Thyroid gland (tissue), 4 donors: ENCODE measurements around the gene SLC44A1. TPM values are rescaled to one million over a fixed set of nuclear protein-coding genes. Genes with fewer than 3 reads are reported as not detected.

ENCODE experiments used
- DNase-seq, 2 donors: peaks; one replicate each; pipeline ENCODE4 v3.0.0-alpha.2; 2019
- H3K27ac ChIP-seq, 3 donors: fragments of 200-600 bp; sonication (generic); 1 replicate in 2 of 3; 2 replicates in 1 of 3; pipeline ENCODE4 v1.5.1; 2016 to 2019; ENCODE audit warnings: mild to moderate bottlenecking in 1 of 3, moderate library complexity in 1 of 3
- H3K27me3 ChIP-seq: fragments of 200-600 bp; sonication (generic); one replicate; pipeline ENCODE4 v1.5.1; 2019
- H3K36me3 ChIP-seq, 2 donors: fragments of 200-600 bp; sonication (generic); one replicate each; pipeline ENCODE4 v1.5.1; 2016 to 2019
- H3K4me1 ChIP-seq, 2 donors: fragments of 200-600 bp; sonication (generic); one replicate each; pipeline ENCODE4 v1.5.1; 2017 to 2019
- H3K4me3 ChIP-seq, 3 donors: fragments of 200-600 bp; sonication (generic); replicated peaks in 1 of 3; 1 replicate in 2 of 3; 2 replicates in 1 of 3; pipeline ENCODE4 v1.5.1; 2016; ENCODE audit warnings: mild to moderate bottlenecking in 1 of 3
- H3K9me3 ChIP-seq: fragments of 200-600 bp; sonication (generic); one replicate; pipeline ENCODE4 v1.5.1; 2017
- POLR2A ChIP-seq, 2 donors: fragments of 450-650 bp; IDR thresholded peaks; one replicate each; pipeline ENCODE4 v1.6.1; 2017; ENCODE audit warnings: antibody characterized with exemption in 2 of 2, mild to moderate bottlenecking in 2 of 2, moderate library complexity in 1 of 2
- WGBS, 2 donors: methylation state at CpG; one replicate each; pipeline ENCODE4 v1.1.5; 2017; 5-methylcytosine and 5-hydroxymethylcytosine counted together
- intact Hi-C: fragments of 100-400 bp; cut with DNase I; formaldehyde crosslinking; loops from one replicate; pipeline ENCODE4 v1.15.1; 2023
- total RNA-seq, 4 donors: library from RNA; depleted of rRNA; stranded (reverse); fragments of >200 nt; gene quantifications; one replicate each; pipeline ENCODE4 v1.2.3, GENCODE V29; 2016
- TF ChIP-seq, protein P1 (sequence below), 6 experiments: fragments of 200-600 bp in 3 of 6; fragments of 450-650 bp in 3 of 6; sonication (generic) in 3 of 6; IDR thresholded peaks; one replicate each; pipeline ENCODE4 v1.5.1; 2016 to 2019; ENCODE audit warnings: antibody characterized with exemption in 6 of 6, mild to moderate bottlenecking in 2 of 6, inconsistent platforms in 1 of 6, moderate library complexity in 1 of 6

SLC44A1 gene
- total RNA-seq, 4 donors from 2014 or later = 102 to 144 (median 132) TPM

DNA sequence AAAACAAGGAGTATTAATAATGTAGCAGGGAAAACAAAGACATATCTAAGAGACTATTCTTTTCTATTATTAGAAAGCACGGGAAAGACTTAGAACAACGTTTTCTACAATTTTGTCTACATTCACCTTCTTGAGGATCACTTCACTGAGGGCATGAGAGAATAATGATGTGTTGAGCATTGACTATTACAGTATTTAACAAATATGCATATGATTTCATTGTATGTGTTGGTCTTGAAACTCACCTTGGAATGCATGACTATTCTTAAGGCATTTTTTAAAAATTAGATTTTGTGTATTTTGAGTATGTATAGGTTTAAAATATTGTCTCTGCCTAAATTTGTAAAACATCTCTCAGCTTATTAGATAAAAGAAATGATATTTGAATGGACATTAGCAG, 204.6 kb downstream of the SLC44A1 start:
- Histone ChIP-seq H3K36me3 (no peaks in the 10 kb centered on the region), H3K27me3 (no peaks in the 10 kb centered on the region), H3K27ac (no peak overlapping the region), H3K4me3 (no peak overlapping the region), H3K4me1 (peaks cover 4 to 6% of the 10 kb centered on the region in 2 donors), H3K9me3 (no peaks in the 10 kb centered on the region)
- no peak for DNase-seq
- intact Hi-C loops = no loop called here
- TF ChIP-seq POLR2A (IDR thresholded peaks at IDR 0.05) = no peak
- TF ChIP-seq, protein P1, sequence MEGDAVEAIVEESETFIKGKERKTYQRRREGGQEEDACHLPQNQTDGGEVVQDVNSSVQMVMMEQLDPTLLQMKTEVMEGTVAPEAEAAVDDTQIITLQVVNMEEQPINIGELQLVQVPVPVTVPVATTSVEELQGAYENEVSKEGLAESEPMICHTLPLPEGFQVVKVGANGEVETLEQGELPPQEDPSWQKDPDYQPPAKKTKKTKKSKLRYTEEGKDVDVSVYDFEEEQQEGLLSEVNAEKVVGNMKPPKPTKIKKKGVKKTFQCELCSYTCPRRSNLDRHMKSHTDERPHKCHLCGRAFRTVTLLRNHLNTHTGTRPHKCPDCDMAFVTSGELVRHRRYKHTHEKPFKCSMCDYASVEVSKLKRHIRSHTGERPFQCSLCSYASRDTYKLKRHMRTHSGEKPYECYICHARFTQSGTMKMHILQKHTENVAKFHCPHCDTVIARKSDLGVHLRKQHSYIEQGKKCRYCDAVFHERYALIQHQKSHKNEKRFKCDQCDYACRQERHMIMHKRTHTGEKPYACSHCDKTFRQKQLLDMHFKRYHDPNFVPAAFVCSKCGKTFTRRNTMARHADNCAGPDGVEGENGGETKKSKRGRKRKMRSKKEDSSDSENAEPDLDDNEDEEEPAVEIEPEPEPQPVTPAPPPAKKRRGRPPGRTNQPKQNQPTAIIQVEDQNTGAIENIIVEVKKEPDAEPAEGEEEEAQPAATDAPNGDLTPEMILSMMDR (IDR thresholded peaks at IDR 0.05) = no peak
- 44 to 52% methylated on average over 2 of the region's 2 CpGs for WGBS, 2 donors

DNA sequence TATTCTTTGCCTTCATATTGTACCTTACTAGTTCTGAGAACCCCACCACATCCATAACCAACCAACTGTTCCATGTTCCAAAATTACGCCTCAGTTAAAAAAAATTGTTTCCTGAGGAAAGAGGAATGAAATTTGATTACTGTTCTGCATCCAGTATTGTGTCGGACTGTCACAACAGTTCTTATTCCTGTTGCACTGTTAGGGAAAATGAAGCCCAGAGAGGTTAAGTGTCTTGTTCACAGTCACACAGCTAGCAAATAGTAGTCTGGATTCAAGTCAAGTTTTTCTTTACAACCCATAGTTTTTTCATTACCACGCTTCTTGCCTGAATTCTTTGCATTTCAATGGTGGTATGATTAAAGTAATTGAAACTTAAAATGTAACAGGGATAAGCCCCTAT, 207.7 kb downstream of the SLC44A1 start:
- intact Hi-C loops = no loop called here
- DNase-seq = no peak
- TF ChIP-seq POLR2A (IDR thresholded peaks at IDR 0.05) = no peak
- TF ChIP-seq, protein P1 (IDR thresholded peaks at IDR 0.05) = no peak
- no peaks in the 10 kb centered on the region for H3K27me3 ChIP-seq
- 88 to 93% methylated on average over 3 of the region's 3 CpGs for WGBS, 2 donors
- H3K36me3 ChIP-seq = no peaks in the 10 kb centered on the region
- H3K27ac ChIP-seq = no peak overlapping the region
- H3K4me3 ChIP-seq = no peak overlapping the region
- no peaks in the 10 kb centered on the region for H3K9me3 ChIP-seq
- H3K4me1 ChIP-seq = peaks cover 4 to 6% of the 10 kb centered on the region in 2 donors

GRCh38 chr9:105455836-105456475, 211.5 kb downstream of the SLC44A1 start:
- intact Hi-C loops = no loop called here
- WGBS, 2 donors = 66 to 80% methylated on average over 2 of the region's 2 CpGs
- TF ChIP-seq, protein P1 (IDR thresholded peaks at IDR 0.05) = no peak
- TF ChIP-seq POLR2A (IDR thresholded peaks at IDR 0.05) = no peak
- Histone ChIP-seq H3K27me3 (no peaks in the 10 kb centered on the region), H3K9me3 (no peaks in the 10 kb centered on the region), H3K4me3 (no peak overlapping the region), H3K4me1 (peaks cover 0 to 5% of the 10 kb centered on the region in 2 donors), H3K27ac (no peak overlapping the region), H3K36me3 (no peaks in the 10 kb centered on the region)
- DNase-seq = no peak

DNA sequence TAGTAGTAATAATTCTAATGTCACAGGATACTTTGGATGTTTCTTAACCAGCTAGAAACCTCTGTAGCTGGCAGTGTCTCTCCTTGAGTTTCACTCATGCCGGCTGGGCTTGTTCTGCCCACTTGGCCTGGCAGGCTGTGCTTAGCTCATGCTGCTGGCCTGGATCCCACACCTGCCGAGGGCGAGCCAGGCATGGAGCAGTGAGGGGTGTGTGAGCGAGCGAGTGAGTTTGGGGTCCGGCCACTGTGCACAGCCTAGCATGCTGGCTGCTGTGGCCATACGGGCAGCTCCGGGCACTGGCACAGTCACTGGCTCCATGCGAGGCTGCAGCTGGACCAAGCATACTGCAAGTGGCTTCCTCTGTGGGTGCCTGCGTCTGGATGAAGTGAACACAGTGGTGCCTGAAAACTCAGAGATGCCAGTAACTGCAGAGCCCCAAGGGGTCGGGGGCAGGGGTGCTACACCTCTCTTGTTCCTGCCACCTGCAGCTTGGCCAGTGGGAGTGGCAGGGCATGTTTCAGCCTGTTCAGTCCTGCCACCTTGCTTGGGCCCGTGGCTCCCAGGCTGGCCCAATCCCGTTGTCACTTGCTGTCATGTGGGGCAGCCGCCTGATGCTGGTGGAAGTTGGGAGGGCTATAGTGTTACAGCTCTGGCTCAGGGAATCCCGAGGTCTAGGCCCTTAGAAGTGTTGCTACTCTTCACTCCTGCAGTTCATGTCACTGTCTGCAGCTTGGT, 213.3 kb downstream of the SLC44A1 start:
- peak; percentile 61 to 69 for DNase-seq
- intact Hi-C loops = no loop called here
- TF ChIP-seq POLR2A (IDR thresholded peaks at IDR 0.05) = no peak
- TF ChIP-seq, protein P1 (IDR thresholded peaks at IDR 0.05) = no peak
- Histone ChIP-seq H3K27ac (no peak overlapping the region), H3K4me3 (no peak overlapping the region), H3K36me3 (no peaks in the 10 kb centered on the region), H3K9me3 (no peaks in the 10 kb centered on the region), H3K4me1 (peaks cover 0 to 5% of the 10 kb centered on the region in 2 donors), H3K27me3 (no peaks in the 10 kb centered on the region)
- 76 to 80% methylated on average over 4 to 14 of the region's 15 CpGs for WGBS, 2 donors

GRCh38 chr9:105458404-105458803, 214.0 kb downstream of the SLC44A1 start:
- no peak for TF ChIP-seq POLR2A (IDR thresholded peaks at IDR 0.05)
- TF ChIP-seq, protein P1 (IDR thresholded peaks at IDR 0.05) = no peak
- DNase-seq = no peak
- WGBS, 2 donors = 94 to 95% methylated on average over 3 of the region's 3 CpGs
- H3K36me3 ChIP-seq = no peaks in the 10 kb centered on the region
- H3K27ac ChIP-seq = no peak overlapping the region
- H3K4me1 ChIP-seq = peaks cover 0 to 5% of the 10 kb centered on the region in 2 donors
- H3K9me3 ChIP-seq = no peaks in the 10 kb centered on the region
- intact Hi-C loops = no loop called here
- no peak overlapping the region for H3K4me3 ChIP-seq
- no peaks in the 10 kb centered on the region for H3K27me3 ChIP-seq
